HEK293 (cell line): ENCODE results near the gene BAZ1A.
A peak's percentile ranks its signal among the peaks of the same experiment; 100 is the strongest.

Source experiments
- AEBP2 ChIP-seq: fragments of 450-650 bp; formaldehyde crosslinking; IDR thresholded peaks from 2 replicates; pipeline ENCODE4 v1.5.1; 2016; ENCODE audit warnings: missing biosample characterization, missing genetic modification characterization, borderline replicate concordance
- GLIS1 ChIP-seq: fragments of 450-650 bp; formaldehyde crosslinking; IDR thresholded peaks from 2 replicates; pipeline ENCODE4 v1.5.1; 2016; ENCODE audit warnings: missing biosample characterization, missing genetic modification characterization
- INSM2 ChIP-seq: fragments of 450-650 bp; formaldehyde crosslinking; IDR thresholded peaks from 2 replicates; pipeline ENCODE4 v1.5.1; 2016; ENCODE audit warnings: missing biosample characterization, missing genetic modification characterization
- KLF7 ChIP-seq: fragments of 450-650 bp; formaldehyde crosslinking; IDR thresholded peaks from 2 replicates; pipeline ENCODE4 v1.5.1; 2016; ENCODE audit warnings: missing biosample characterization, missing genetic modification characterization, borderline replicate concordance
- MZF1 ChIP-seq: fragments of 450-650 bp; formaldehyde crosslinking; IDR thresholded peaks from 2 replicates; pipeline ENCODE4 v1.5.1; 2017; ENCODE audit warnings: missing biosample characterization, missing genetic modification characterization, borderline replicate concordance
- OSR2 ChIP-seq: fragments of 450-650 bp; formaldehyde crosslinking; IDR thresholded peaks from 2 replicates; pipeline ENCODE4 v1.5.1; 2016; ENCODE audit warnings: missing biosample characterization, missing genetic modification characterization
- PRDM1 ChIP-seq: fragments of 450-650 bp; formaldehyde crosslinking; IDR thresholded peaks from 2 replicates; pipeline ENCODE4; 2016; ENCODE audit warnings: missing biosample characterization, missing genetic modification characterization
- TRIM28 ChIP-seq: IDR thresholded peaks from 2 replicates; pipeline ENCODE4 v1.6.1; 2011; ENCODE audit warnings: low read length, control low read depth, borderline replicate concordance
- WT1 ChIP-seq: fragments of 450-650 bp; formaldehyde crosslinking; IDR thresholded peaks from 2 replicates; pipeline ENCODE4 v1.5.1; 2016; ENCODE audit warnings: missing biosample characterization, missing genetic modification characterization
- ZBTB20 ChIP-seq: fragments of 450-650 bp; formaldehyde crosslinking; IDR thresholded peaks from 2 replicates; pipeline ENCODE4 v1.5.1; 2016; ENCODE audit warnings: missing biosample characterization, missing genetic modification characterization
- ZBTB21 ChIP-seq: fragments of 450-650 bp; formaldehyde crosslinking; IDR thresholded peaks from 2 replicates; pipeline ENCODE4 v1.5.1; 2017; ENCODE audit warnings: missing biosample characterization, missing genetic modification characterization
- ZNF10 ChIP-seq: fragments of 450-650 bp; formaldehyde crosslinking; IDR thresholded peaks from 2 replicates; pipeline ENCODE4 v1.5.1; 2017; ENCODE audit warnings: missing biosample characterization, missing genetic modification characterization
- ZNF148 ChIP-seq: fragments of 450-650 bp; formaldehyde crosslinking; IDR thresholded peaks from 2 replicates; pipeline ENCODE4 v1.5.0; 2017; ENCODE audit warnings: missing biosample characterization, missing genetic modification characterization, borderline replicate concordance
- ZNF280D ChIP-seq: fragments of 450-650 bp; formaldehyde crosslinking; IDR thresholded peaks from 2 replicates; pipeline ENCODE4 v1.5.1; 2016; ENCODE audit warnings: missing biosample characterization, missing genetic modification characterization
- ZNF366 ChIP-seq: fragments of 450-650 bp; formaldehyde crosslinking; conservative IDR thresholded peaks from 2 replicates; pipeline ENCODE4 v1.5.1; 2016; ENCODE audit warnings: missing biosample characterization, missing genetic modification characterization
- ZNF404 ChIP-seq: fragments of 450-650 bp; formaldehyde crosslinking; IDR thresholded peaks from 2 replicates; pipeline ENCODE4 v1.5.1; 2017; ENCODE audit warnings: missing biosample characterization, missing genetic modification characterization
- ZNF449 ChIP-seq: fragments of 450-650 bp; formaldehyde crosslinking; IDR thresholded peaks from 2 replicates; pipeline ENCODE4 v1.5.1; 2017; ENCODE audit warnings: missing biosample characterization, mild to moderate bottlenecking, missing genetic modification characterization, moderate library complexity
- ZNF513 ChIP-seq: fragments of 450-650 bp; IDR thresholded peaks from 2 replicates; pipeline ENCODE4 v1.5.1; 2018; ENCODE audit warnings: missing biosample characterization, missing genetic modification characterization
- ZNF561 ChIP-seq: fragments of 450-650 bp; IDR thresholded peaks from 2 replicates; pipeline ENCODE4 v1.5.1; 2018; ENCODE audit warnings: missing biosample characterization, missing genetic modification characterization, borderline replicate concordance
- ZNF660 ChIP-seq: fragments of 450-650 bp; IDR thresholded peaks from 2 replicates; pipeline ENCODE4 v1.5.1; 2018; ENCODE audit warnings: missing biosample characterization, mild to moderate bottlenecking, missing genetic modification characterization
- ZNF704 ChIP-seq: fragments of 450-650 bp; formaldehyde crosslinking; IDR thresholded peaks from 2 replicates; pipeline ENCODE4 v1.5.1; 2016; ENCODE audit warnings: missing biosample characterization, missing genetic modification characterization
- ZNF843 ChIP-seq: fragments of 450-650 bp; formaldehyde crosslinking; IDR thresholded peaks from 2 replicates; pipeline ENCODE4 v1.5.1; 2016; ENCODE audit warnings: missing biosample characterization, missing genetic modification characterization
- ZSCAN18 ChIP-seq: fragments of 450-650 bp; formaldehyde crosslinking; IDR thresholded peaks from 2 replicates; pipeline ENCODE4 v1.5.1; 2016; ENCODE audit warnings: missing biosample characterization, missing genetic modification characterization

BAZ1A gene

GRCh38 chr14:34873589-34874385, 1.4 kb downstream of the BAZ1A start (continued):
- TF ChIP-seq ZNF660 (tag by site-specific recombination) (peak; percentile 55; the same call in 1 of the 2 replicates), ZNF10 (tag by site-specific recombination) (0 out of 2 replicates have a peak, but pooled peaks have one; percentile 23), WT1 (no peak), OSR2 (tag by site-specific recombination) (no peak; the same call in 1 of the 2 replicates), ZNF280D (tag by site-specific recombination) (no peak), KLF7 (0 out of 2 replicates have a peak, but pooled peaks have one; percentile 14), ZBTB20 (tag by site-specific recombination) (peak; percentile 95), ZNF366 (tag by site-specific recombination) (0 out of 2 replicates have a peak, but pooled peaks have one; percentile 55), ZNF513 (peak; percentile 77), ZNF704 (tag by site-specific recombination) (no peak), MZF1 (tag by site-specific recombination) (peak; percentile 54; the same call in 1 of the 2 replicates), ZSCAN18 (tag by site-specific recombination) (no peak), ZNF148 (tag by site-specific recombination) (no peak), INSM2 (peak; percentile 38), PRDM1 (tag by site-specific recombination) (peak; percentile 70), ZNF561 (tag by site-specific recombination) (peak; percentile 47; the same call in 1 of the 2 replicates), ZNF404 (tag by site-specific recombination) (no peak), ZNF843 (no peak), AEBP2 (tag by site-specific recombination) (peak; percentile 22; the same call in 1 of the 2 replicates), TRIM28 (0 out of 2 replicates have a peak, but pooled peaks have one; percentile 9), GLIS1 (tag by site-specific recombination) (peak; percentile 23; the same call in 1 of the 2 replicates), ZNF449 (tag by site-specific recombination) (0 out of 2 replicates have a peak, but pooled peaks have one; percentile 14), ZBTB21 (0 out of 2 replicates have a peak, but pooled peaks have one; percentile 44)
